SK-N-SH treated with all-trans-retinoic acid at 6 μM for 48 hours (cell line): ENCODE measurements around the gene UROC1.

Experiments used
- ATAC-seq: fragments of 200-7000 bp; cut with Tn5 transposase; 3 replicates; pipeline ENCODE4 v1.9.1; 2020; ENCODE audit warnings: mild to moderate bottlenecking, moderate library complexity
- BACH2 ChIP-seq: fragments of 250-450 bp; sonication (Bioruptor Pico); IDR thresholded peaks from 2 replicates; pipeline ENCODE4 v1.9.0; 2021; ENCODE audit warnings: mild to moderate bottlenecking, borderline replicate concordance
- CREB5 ChIP-seq: fragments of 250-450 bp; sonication (Bioruptor Pico); IDR thresholded peaks from 2 replicates; pipeline ENCODE4 v1.5.1; 2020; ENCODE audit warnings: low read depth, mild to moderate bottlenecking, moderate library complexity
- CSDC2 ChIP-seq: fragments of 250-450 bp; sonication (Bioruptor Pico); IDR thresholded peaks from 2 replicates; pipeline ENCODE4 v1.5.0; 2020; ENCODE audit warnings: mild to moderate bottlenecking, moderate library complexity
- CSRNP3 ChIP-seq: fragments of 250-450 bp; sonication (Bioruptor Pico); IDR thresholded peaks from 2 replicates; pipeline ENCODE4 v1.5.1; 2021; ENCODE audit warnings: mild to moderate bottlenecking, moderate library complexity
- ESRRG ChIP-seq: fragments of 250-450 bp; sonication (Bioruptor Pico); IDR thresholded peaks from 2 replicates; pipeline ENCODE4 v1.6.1; 2021; ENCODE audit warnings: mild to moderate bottlenecking
- GLIS3 ChIP-seq: fragments of 250-450 bp; sonication (Bioruptor Pico); IDR thresholded peaks from 2 replicates; pipeline ENCODE4 v1.5.0; 2020; ENCODE audit warnings: mild to moderate bottlenecking, moderate library complexity
- ISL1 ChIP-seq: fragments of 250-450 bp; sonication (Bioruptor Pico); IDR thresholded peaks from 2 replicates; pipeline ENCODE4 v2.1.2; 2022; ENCODE audit warnings: mild to moderate bottlenecking, moderate library complexity
- PATZ1 ChIP-seq: fragments of 250-450 bp; sonication (Bioruptor Pico); IDR thresholded peaks from 2 replicates; pipeline ENCODE4 v1.8.0; 2020; ENCODE audit warnings: mild to moderate bottlenecking, moderate library complexity, borderline replicate concordance
- POU6F1 ChIP-seq: fragments of 250-450 bp; sonication (Bioruptor Pico); IDR thresholded peaks from 2 replicates; pipeline ENCODE4 v1.8.0; 2021; ENCODE audit warnings: low read depth, mild to moderate bottlenecking, moderate library complexity, borderline replicate concordance
- RARB ChIP-seq: fragments of 250-450 bp; sonication (Bioruptor Pico); IDR thresholded peaks from 2 replicates; pipeline ENCODE4 v1.8.0; 2021; ENCODE audit warnings: mild to moderate bottlenecking, moderate library complexity
- SNAI2 ChIP-seq: fragments of 250-450 bp; sonication (Bioruptor Pico); IDR thresholded peaks from 2 replicates; pipeline ENCODE4 v1.5.0; 2020; ENCODE audit warnings: mild to moderate bottlenecking, moderate library complexity
- TCF4 ChIP-seq: fragments of 250-450 bp; sonication (Bioruptor Pico); IDR thresholded peaks from 2 replicates; pipeline ENCODE4 v1.8.0; 2021; ENCODE audit warnings: mild to moderate bottlenecking, moderate library complexity, borderline replicate concordance
- TSHZ2 ChIP-seq: fragments of 250-450 bp; sonication (Bioruptor Pico); IDR thresholded peaks from 2 replicates; pipeline ENCODE4 v1.5.0; 2020; ENCODE audit warnings: mild to moderate bottlenecking, moderate library complexity
- ZFP3 ChIP-seq: fragments of 250-450 bp; sonication (Bioruptor Pico); IDR thresholded peaks from 2 replicates; pipeline ENCODE4 v1.5.0; 2020; ENCODE audit warnings: mild to moderate bottlenecking, moderate library complexity
- ZFP30 ChIP-seq: fragments of 450-650 bp; formaldehyde crosslinking; IDR thresholded peaks from 2 replicates; pipeline ENCODE4 v1.5.0; 2022; ENCODE audit warnings: mild to moderate bottlenecking, moderate library complexity
- ZNF565 ChIP-seq: fragments of 450-650 bp; formaldehyde crosslinking; conservative IDR thresholded peaks from 2 replicates; pipeline ENCODE4 v1.5.0; 2020; ENCODE audit warnings: low read depth, mild to moderate bottlenecking, moderate library complexity
- ZNF8 ChIP-seq: fragments of 450-650 bp; formaldehyde crosslinking; IDR thresholded peaks from 2 replicates; pipeline ENCODE4 v1.5.0; 2020; ENCODE audit warnings: mild to moderate bottlenecking, moderate library complexity

Gene UROC1

GRCh38 chr3:126488886-126489569 is 28.5 kb downstream of the UROC1 start:
- TF ChIP-seq BACH2 (CRISPR knock-in tag) (no peak), ZNF8 (CRISPR knock-in tag) (no peak), CREB5 (no peak), PATZ1 (CRISPR knock-in tag) (no peak), ISL1 (CRISPR knock-in tag) (no peak), ZFP3 (CRISPR knock-in tag) (no peak), TCF4 (CRISPR knock-in tag) (no peak), ESRRG (CRISPR knock-in tag) (no peak), RARB (CRISPR knock-in tag) (no peak), CSRNP3 (CRISPR knock-in tag) (no peak), ZNF565 (no peak), CSDC2 (CRISPR knock-in tag) (no peak), SNAI2 (no peak), TSHZ2 (no peak)
- ATAC-seq, result no peak

GRCh38 chr3:126488185-126488584 is 29.4 kb downstream of the UROC1 start:
- no peak for TF ChIP-seq ZNF8 (CRISPR knock-in tag)
- no peak for TF ChIP-seq PATZ1 (CRISPR knock-in tag)
- TF ChIP-seq ISL1 (CRISPR knock-in tag), result no peak
- no peak for TF ChIP-seq CREB5
- no peak for TF ChIP-seq ZFP30 (CRISPR knock-in tag)
- no peak for ATAC-seq

- ATAC-seq, result no peak
- no peak for TF ChIP-seq SNAI2
- TF ChIP-seq ZNF565, result no peak
- TF ChIP-seq GLIS3 (CRISPR knock-in tag), result no peak
Observed at GRCh38 chr3:126487151-126487771, 30.3 kb downstream of the UROC1 start.

- ATAC-seq, result no peak
- TF ChIP-seq POU6F1 (CRISPR knock-in tag), result no peak
Observed at GRCh38 chr3:126486360-126486847, 31.2 kb downstream of the UROC1 start.
